HepG2 (cell line): ENCODE data around the gene DOK1. TPM values are rescaled to one million over a fixed set of nuclear protein-coding genes. Genes with fewer than 3 reads are reported as not detected.
A peak's percentile ranks its signal among the peaks of the same experiment; 100 is the strongest.

ENCODE experiments used
- AKNA ChIP-seq: sonication (generic); formaldehyde crosslinking; IDR thresholded peaks from 2 replicates; pipeline ENCODE4 v1.4.0; 2020; ENCODE audit warnings: missing genetic modification reagents, borderline replicate concordance
- FOXA3 ChIP-seq: IDR thresholded peaks from 2 replicates; pipeline ENCODE4 v1.6.1; 2016; ENCODE audit warnings: missing genetic modification reagents, missing compliant biosample characterization
- FOXM1 ChIP-seq: sonication (generic); formaldehyde crosslinking; IDR thresholded peaks from 2 replicates; pipeline ENCODE4 v1.5.0; 2020; ENCODE audit warnings: missing genetic modification reagents
- HOXA9 ChIP-seq: sonication (generic); formaldehyde crosslinking; IDR thresholded peaks from 2 replicates; pipeline ENCODE4 v1.8.1; 2022; ENCODE audit warnings: missing genetic modification reagents, mild to moderate bottlenecking, moderate library complexity, borderline replicate concordance
- IKZF5 ChIP-seq: IDR thresholded peaks from 2 replicates; pipeline ENCODE4 v1.6.1; 2018; ENCODE audit warnings: missing genetic modification reagents, mild to moderate bottlenecking, missing compliant biosample characterization
- KLF9 ChIP-seq: IDR thresholded peaks from 2 replicates; pipeline ENCODE4 v1.6.1; 2016; ENCODE audit warnings: low read depth
- RORA ChIP-seq: sonication (generic); formaldehyde crosslinking; IDR thresholded peaks from 2 replicates; pipeline ENCODE4 v1.5.0; 2020; ENCODE audit warnings: mild to moderate bottlenecking, missing genetic modification reagents, moderate library complexity
- STAT5B ChIP-seq: sonication (generic); formaldehyde crosslinking; IDR thresholded peaks from 2 replicates; pipeline ENCODE4 v1.4.0; 2020; ENCODE audit warnings: missing genetic modification reagents
- TBP ChIP-seq: sonication (generic); formaldehyde crosslinking; IDR thresholded peaks from 2 replicates; pipeline ENCODE4 v1.5.0; 2020; ENCODE audit warnings: missing genetic modification reagents
- ZBTB39 ChIP-seq: sonication (generic); formaldehyde crosslinking; IDR thresholded peaks from 2 replicates; pipeline ENCODE4 v1.5.0; 2020; ENCODE audit warnings: missing genetic modification reagents
- ZNF124 ChIP-seq: sonication (generic); formaldehyde crosslinking; IDR thresholded peaks from 2 replicates; pipeline ENCODE4 v1.4.0; 2020; ENCODE audit warnings: missing genetic modification reagents
- ZNF431 ChIP-seq: sonication (generic); formaldehyde crosslinking; IDR thresholded peaks from 2 replicates; pipeline ENCODE4 v1.9.0; 2022; ENCODE audit warnings: missing genetic modification reagents, low read depth, mild to moderate bottlenecking, borderline replicate concordance
- ZNF891 ChIP-seq: sonication (generic); formaldehyde crosslinking; IDR thresholded peaks from 2 replicates; pipeline ENCODE4 v1.5.0; 2020; ENCODE audit warnings: mild to moderate bottlenecking, missing genetic modification reagents
- polyA plus RNA-seq, 8 experiments: library from polyadenylated mRNA; depleted of rRNA in 3 of 8; stranded (reverse) in 7 of 8; unstranded in 1 of 8; fragments of >200 nt; fragmentation: Illumina TruSeq in 4 of 8; extraction: Trizol in 4 of 8; gene quantifications; 2 replicates each; pipeline versions ENCODE4 v1.2.1 to v1.2.3, GENCODE V29; 2011 to 2016; ENCODE audit warnings: low read depth in 4 of 8, missing spikeins in 1 of 8, mixed read lengths in 1 of 8; ENCODE audit not compliant: insufficient read depth in 1 of 8
- total RNA-seq, 5 experiments: library from RNA; depleted of rRNA; stranded (reverse); fragments of >200 nt; fragmentation: Illumina TruSeq; extraction: Trizol; gene quantifications; 2 replicates each; pipeline ENCODE4 v1.2.3, GENCODE V29; 2016; ENCODE audit warnings: low read depth in 1 of 5
- TF ChIP-seq, protein P1 (sequence below): sonication (generic); formaldehyde crosslinking; IDR thresholded peaks from 2 replicates; pipeline ENCODE4 v1.4.0; 2020; ENCODE audit warnings: missing genetic modification reagents
- TF ChIP-seq, protein P2 (sequence below), 2 experiments: sonication (generic) in 1 of 2; formaldehyde crosslinking in 1 of 2; IDR thresholded peaks; 2 replicates each; pipeline versions ENCODE4 v1.5.1 to v1.6.1; 2011 to 2020; ENCODE audit warnings: borderline replicate concordance in 1 of 2, low read depth in 1 of 2, low read length in 1 of 2, mild to moderate bottlenecking in 1 of 2, missing genetic modification reagents in 1 of 2, moderate library complexity in 1 of 2

DOK1 gene
- total and polyA plus RNA-seq, 2 of the 13 experiments (the other 11 are each of a cell fraction or from before 2014, with no cell fraction given): 0.53 to 0.74 TPM

DNA sequence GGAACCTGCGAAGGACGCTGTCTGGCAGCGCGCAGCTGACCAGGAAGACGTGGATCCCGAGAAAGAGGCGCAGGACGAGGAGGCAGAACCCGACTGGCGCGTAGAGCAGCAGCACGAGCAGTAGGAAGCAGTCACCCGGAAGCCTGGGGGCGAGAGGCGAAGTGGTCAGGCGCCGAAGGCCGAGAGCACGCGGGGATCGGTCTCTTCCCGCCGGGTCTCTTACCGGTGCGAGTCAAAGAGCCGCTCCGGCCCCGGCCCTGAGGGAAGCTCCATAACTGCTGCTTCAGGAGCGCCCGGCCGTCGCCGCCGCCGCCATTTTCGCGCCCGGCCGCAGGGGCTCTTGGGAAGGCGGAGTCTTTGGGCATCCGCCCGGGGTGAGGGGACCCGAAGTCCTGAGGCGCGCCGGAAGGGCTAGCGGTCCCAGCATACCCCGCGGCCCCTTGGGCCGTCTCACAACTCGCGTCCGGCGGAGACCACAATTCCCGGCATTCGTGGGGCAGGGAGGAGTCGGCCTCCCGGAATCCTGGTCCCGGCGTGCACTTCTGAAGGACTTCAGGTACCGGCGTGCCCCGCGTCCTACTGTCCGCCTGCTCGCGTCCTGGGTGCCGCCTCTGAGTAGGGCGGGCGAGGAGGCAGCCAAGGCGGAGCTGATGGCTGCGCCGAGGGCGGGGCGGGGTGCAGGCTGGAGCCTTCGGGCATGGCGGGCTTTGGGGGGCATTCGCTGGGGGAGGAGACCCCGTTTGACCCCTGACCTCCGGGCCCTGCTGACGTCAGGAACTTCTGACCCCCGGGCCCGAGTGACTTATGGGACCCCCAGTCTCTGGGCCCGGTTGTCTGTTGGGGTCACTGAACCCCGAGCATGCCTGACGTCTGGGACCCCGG is 24.9 kb upstream of the DOK1 start, which contains the start of the genes AUP1 and HTRA2 (continued):
- TF ChIP-seq, protein P1, sequence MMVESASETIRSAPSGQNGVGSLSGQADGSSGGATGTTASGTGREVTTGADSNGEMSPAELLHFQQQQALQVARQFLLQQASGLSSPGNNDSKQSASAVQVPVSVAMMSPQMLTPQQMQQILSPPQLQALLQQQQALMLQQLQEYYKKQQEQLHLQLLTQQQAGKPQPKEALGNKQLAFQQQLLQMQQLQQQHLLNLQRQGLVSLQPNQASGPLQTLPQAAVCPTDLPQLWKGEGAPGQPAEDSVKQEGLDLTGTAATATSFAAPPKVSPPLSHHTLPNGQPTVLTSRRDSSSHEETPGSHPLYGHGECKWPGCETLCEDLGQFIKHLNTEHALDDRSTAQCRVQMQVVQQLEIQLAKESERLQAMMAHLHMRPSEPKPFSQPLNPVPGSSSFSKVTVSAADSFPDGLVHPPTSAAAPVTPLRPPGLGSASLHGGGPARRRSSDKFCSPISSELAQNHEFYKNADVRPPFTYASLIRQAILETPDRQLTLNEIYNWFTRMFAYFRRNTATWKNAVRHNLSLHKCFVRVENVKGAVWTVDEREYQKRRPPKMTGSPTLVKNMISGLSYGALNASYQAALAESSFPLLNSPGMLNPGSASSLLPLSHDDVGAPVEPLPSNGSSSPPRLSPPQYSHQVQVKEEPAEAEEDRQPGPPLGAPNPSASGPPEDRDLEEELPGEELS (CRISPR knock-in tag): peak; percentile 67; the same call in 1 of the 2 replicates
- TF ChIP-seq ZNF431 (CRISPR knock-in tag) (no peak), FOXA3 (CRISPR knock-in tag) (peak; percentile 69; the same call in 1 of the 2 replicates), RORA (CRISPR knock-in tag) (no peak), IKZF5 (peak; percentile 85), HOXA9 (CRISPR knock-in tag) (peak; percentile 80), KLF9 (0 out of 2 replicates have a peak, but pooled peaks have one; percentile 16), ZBTB39 (CRISPR knock-in tag) (no peak), STAT5B (CRISPR knock-in tag) (no peak), AKNA (CRISPR knock-in tag) (no peak), FOXM1 (CRISPR knock-in tag) (no peak), ZNF891 (no peak), ZNF124 (CRISPR knock-in tag) (peak; percentile 68; the same call in 1 of the 2 replicates), TBP (CRISPR knock-in tag) (peak; percentile 96)
- TF ChIP-seq, protein P2, sequence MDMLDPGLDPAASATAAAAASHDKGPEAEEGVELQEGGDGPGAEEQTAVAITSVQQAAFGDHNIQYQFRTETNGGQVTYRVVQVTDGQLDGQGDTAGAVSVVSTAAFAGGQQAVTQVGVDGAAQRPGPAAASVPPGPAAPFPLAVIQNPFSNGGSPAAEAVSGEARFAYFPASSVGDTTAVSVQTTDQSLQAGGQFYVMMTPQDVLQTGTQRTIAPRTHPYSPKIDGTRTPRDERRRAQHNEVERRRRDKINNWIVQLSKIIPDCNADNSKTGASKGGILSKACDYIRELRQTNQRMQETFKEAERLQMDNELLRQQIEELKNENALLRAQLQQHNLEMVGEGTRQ (IDR thresholded peaks at IDR 0.05; ENCODE audit: low read depth, low read length): no peak
- TF ChIP-seq, protein P2 (CRISPR knock-in tag; IDR thresholded peaks at IDR 0.05; ENCODE audit: borderline replicate concordance): no peak
